ENCODE data around the gene VCP.

DNA sequence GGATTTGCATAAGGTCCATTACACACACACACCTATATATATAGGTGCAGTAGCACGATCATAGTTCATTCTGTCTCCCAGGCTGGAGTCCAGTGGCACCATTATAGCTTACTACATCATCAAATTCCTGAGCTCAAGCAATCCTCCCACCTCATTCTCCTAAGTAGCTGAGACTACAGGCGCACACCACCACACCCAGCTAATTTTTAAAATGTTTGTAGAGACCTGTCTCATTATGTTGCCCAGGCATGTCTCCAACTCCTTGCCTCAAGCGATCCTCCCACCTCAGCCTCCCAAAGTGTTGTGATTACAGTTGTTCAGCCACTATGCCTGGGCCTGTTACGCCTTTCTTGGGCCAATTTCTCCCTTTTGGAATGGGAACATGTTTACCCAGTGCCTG lies 43.2 kb downstream of the VCP start:
- TF ChIP-seq, protein P1, sequence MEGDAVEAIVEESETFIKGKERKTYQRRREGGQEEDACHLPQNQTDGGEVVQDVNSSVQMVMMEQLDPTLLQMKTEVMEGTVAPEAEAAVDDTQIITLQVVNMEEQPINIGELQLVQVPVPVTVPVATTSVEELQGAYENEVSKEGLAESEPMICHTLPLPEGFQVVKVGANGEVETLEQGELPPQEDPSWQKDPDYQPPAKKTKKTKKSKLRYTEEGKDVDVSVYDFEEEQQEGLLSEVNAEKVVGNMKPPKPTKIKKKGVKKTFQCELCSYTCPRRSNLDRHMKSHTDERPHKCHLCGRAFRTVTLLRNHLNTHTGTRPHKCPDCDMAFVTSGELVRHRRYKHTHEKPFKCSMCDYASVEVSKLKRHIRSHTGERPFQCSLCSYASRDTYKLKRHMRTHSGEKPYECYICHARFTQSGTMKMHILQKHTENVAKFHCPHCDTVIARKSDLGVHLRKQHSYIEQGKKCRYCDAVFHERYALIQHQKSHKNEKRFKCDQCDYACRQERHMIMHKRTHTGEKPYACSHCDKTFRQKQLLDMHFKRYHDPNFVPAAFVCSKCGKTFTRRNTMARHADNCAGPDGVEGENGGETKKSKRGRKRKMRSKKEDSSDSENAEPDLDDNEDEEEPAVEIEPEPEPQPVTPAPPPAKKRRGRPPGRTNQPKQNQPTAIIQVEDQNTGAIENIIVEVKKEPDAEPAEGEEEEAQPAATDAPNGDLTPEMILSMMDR (conservative IDR thresholded peaks at IDR 0.05), result no peak
- no peak for TF ChIP-seq EZH2 (IDR thresholded peaks at IDR 0.05; ENCODE audit: low read depth)

Data from PC-9 (cell line).